BE2C (cell line): Measurements from ENCODE around the gene BCORL1.

ENCODE experiments used
- DNase-seq: peaks from one replicate; pipeline ENCODE4 v3.0.0-alpha.2; 2020
- H3K27me3 ChIP-seq: fragments of 250-450 bp; sonication (Bioruptor Pico); 2 replicates; pipeline ENCODE4 v1.5.1; 2020; ENCODE audit warnings: mild to moderate bottlenecking
- H3K36me3 ChIP-seq: fragments of 250-450 bp; sonication (Bioruptor Pico); 2 replicates; pipeline ENCODE4 v1.5.1; 2020; ENCODE audit warnings: mild to moderate bottlenecking
- H3K4me1 ChIP-seq: fragments of 250-450 bp; sonication (Bioruptor Pico); 2 replicates; pipeline ENCODE4 v1.5.1; 2020
- H3K4me3 ChIP-seq: 2 replicates; pipeline ENCODE4 v1.5.1; 2011; ENCODE audit warnings: low read depth, low read length
- H3K9me3 ChIP-seq: fragments of 250-450 bp; sonication (Bioruptor Pico); 2 replicates; pipeline ENCODE4 v1.5.1; 2020
- CTCF ChIP-seq: IDR thresholded peaks from 2 replicates; pipeline ENCODE4 v1.5.1; 2012; ENCODE audit warnings: mild to moderate bottlenecking, low read depth, low read length

Gene BCORL1

GRCh38 chrX:130066975-130067615 is 84.7 kb downstream of the BCORL1 start:
- no peaks in the 10 kb centered on the region for H3K9me3 ChIP-seq
- H3K36me3 ChIP-seq, result no peaks in the 10 kb centered on the region
- no peaks in the 10 kb centered on the region for H3K27me3 ChIP-seq

GRCh38 chrX:130071611-130072344 is 89.3 kb downstream of the BCORL1 start:
- Histone ChIP-seq H3K4me3 (no peak overlapping the region), H3K27me3 (no peaks in the 10 kb centered on the region), H3K4me1 (no peaks in the 10 kb centered on the region), H3K36me3 (no peaks in the 10 kb centered on the region), H3K9me3 (no peaks in the 10 kb centered on the region)
- no peak for TF ChIP-seq CTCF
- no peak for DNase-seq

More at GRCh38 chrX:130066975-130067615, 84.7 kb downstream of the BCORL1 start:
- no peak for DNase-seq
- no peak overlapping the region for H3K4me3 ChIP-seq
- TF ChIP-seq CTCF, result no peak
- no peaks in the 10 kb centered on the region for H3K4me1 ChIP-seq

GRCh38 chrX:130072345-130072740 is 89.9 kb downstream of the BCORL1 start:
- Histone ChIP-seq H3K4me3 (no peak overlapping the region), H3K9me3 (no peaks in the 10 kb centered on the region), H3K4me1 (no peaks in the 10 kb centered on the region), H3K36me3 (no peaks in the 10 kb centered on the region), H3K27me3 (no peaks in the 10 kb centered on the region)
- DNase-seq, result no peak
- no peak for TF ChIP-seq CTCF

- Histone ChIP-seq H3K27me3 (no peaks in the 10 kb centered on the region), H3K9me3 (no peaks in the 10 kb centered on the region), H3K36me3 (no peaks in the 10 kb centered on the region), H3K4me3 (no peak overlapping the region), H3K4me1 (no peaks in the 10 kb centered on the region; the same call in 1 of the 2 replicates)
- no peak for DNase-seq
- no peak for TF ChIP-seq CTCF
Observed at GRCh38 chrX:130075777-130076176, 93.3 kb downstream of the BCORL1 start.

- Histone ChIP-seq H3K4me1 (peaks cover 10% of the 10 kb centered on the region), H3K9me3 (no peaks in the 10 kb centered on the region), H3K4me3 (no peak overlapping the region), H3K27me3 (no peaks in the 10 kb centered on the region), H3K36me3 (no peaks in the 10 kb centered on the region)
- TF ChIP-seq CTCF, result peak; percentile 76
- peak; percentile 59 for DNase-seq
Observed at GRCh38 chrX:130079824-130080406, 97.5 kb downstream of the BCORL1 start.
